CD4-positive, alpha-beta T cell treated with Interferon alpha-2 for 1 hour (primary cell): ENCODE results near the gene PDZD4.

ENCODE experiments used
- DNase-seq, 2 donors: peaks; one replicate each; pipeline ENCODE4 v3.0.0-alpha.2; 2020 to 2022

PDZD4 gene

GRCh38 chrX:153806999-153807575 is 23.3 kb downstream of the PDZD4 start:
- DNase-seq = no peak

DNA sequence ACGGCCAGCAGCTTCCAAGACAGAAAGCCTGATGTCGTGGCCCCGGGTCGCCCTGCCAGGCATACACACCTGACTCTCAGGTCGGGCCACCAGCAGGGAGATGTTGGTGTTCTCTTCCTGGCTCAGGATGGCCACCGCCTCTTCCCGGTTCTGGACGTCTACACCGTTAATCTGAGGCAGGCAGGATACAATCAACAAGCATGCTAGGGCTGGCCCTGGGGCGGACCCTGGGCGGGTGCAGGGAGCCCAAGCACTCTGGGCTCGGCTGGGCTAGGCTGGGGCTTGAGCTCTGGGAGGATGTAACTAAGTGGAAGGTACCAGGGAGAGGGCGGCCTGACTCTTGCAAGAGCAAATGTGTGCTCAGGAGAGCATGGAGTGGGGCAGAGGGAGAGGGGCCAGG is 24.9 kb downstream of the PDZD4 start:
- DNase-seq = no peak

- DNase-seq = no peak
Observed at GRCh38 chrX:153804621-153805020, 25.7 kb downstream of the PDZD4 start.

DNA sequence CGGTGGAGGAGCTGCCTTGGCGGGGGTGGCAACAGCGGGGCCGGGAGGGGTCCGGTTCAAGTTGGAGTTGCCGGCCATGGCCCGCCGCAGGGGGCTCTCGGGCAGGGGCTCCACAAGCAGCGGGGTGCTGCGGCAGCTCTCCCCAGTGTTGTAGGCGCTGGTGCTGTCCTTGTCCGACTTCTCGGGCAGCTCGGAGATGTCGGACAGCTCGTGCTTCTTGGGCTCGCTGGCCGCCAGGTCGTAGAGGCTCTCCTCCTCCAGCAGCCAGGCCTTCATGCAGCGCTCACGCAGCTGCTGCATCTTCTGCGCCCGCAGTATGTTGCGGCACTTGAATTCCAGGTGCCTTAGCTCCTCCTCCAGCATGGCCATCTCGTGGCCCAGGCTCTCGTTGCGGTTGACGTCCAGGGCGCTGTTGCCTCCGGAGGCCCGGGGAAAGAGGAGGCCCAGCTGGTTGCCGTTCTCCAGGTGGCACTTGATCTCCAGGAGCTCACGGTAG is 26.2 kb downstream of the PDZD4 start:
- no peak for DNase-seq

- DNase-seq = no peak
Observed at GRCh38 chrX:153803211-153804099, 26.9 kb downstream of the PDZD4 start.

- no peak for DNase-seq
Observed at GRCh38 chrX:153802513-153803045, 27.8 kb downstream of the PDZD4 start.

GRCh38 chrX:153801669-153802068 is 28.7 kb downstream of the PDZD4 start:
- no peak for DNase-seq

DNA sequence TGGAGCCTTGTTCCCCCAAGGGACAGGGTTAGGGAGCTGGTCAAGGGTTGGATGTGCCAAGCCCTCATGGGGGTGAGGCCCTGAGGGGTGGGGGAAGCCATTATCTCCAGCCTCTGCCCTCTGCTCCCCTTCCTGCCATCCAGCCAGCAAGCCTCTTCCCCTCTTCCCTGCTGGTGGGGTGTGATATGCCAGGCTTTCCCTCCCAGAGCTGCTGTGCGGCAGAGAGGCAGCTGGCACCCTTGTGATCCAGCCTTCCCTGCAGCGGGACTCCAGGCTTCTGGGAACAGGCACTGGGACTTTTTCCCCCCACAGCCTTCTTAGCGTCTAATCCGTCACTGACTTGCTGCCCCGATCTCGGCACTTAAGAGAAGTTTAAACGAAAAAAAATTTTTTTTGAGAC is 29.6 kb downstream of the PDZD4 start:
- DNase-seq = no peak

DNA sequence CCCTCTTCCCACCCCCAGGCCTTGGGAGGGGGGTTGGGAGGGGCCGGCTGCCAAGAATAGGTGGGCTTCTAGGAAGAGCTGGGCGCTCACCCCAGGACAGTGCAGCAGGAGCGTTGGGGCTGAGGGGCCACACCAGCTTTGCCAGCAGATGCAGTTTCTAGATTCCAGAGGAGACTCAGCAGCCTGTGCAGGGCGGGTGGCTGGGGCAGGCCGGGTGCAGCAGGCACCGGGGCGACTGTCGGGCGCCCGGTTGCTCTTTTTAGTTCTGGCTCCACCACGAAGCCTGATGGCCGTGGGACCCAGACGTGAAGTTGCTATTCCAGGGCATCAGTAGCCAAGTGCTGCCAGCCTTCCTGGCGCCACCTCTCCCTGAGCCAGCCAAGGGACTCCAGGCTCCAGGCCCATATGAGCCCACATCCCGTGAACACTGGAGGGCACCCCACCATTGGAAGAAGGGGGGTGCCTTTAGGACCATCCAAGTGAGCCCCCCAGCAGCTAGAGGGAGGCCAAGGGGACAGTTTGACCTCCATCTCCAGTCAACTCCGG is 30.1 kb downstream of the PDZD4 start:
- no peak for DNase-seq

DNA sequence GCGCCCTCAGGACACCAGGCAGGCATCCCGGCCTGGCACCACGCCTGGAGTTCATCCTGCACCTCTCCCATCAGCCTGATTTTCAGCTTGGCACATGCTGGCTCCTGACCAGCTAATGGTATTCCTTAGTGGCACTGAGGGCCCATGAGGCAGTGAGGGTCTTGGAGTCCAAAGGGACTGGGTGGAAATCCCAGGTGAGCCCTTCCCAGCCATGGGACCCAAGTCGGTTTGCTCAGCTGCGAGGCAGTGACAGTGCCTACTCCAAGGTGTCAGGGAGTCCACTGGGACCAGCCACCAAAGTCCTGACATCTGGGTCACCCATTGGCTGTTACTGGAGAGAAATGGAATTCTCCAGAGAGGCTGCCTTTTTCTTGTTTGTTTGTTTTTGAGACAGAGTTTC is 31.0 kb downstream of the PDZD4 start:
- no peak for DNase-seq

DNA sequence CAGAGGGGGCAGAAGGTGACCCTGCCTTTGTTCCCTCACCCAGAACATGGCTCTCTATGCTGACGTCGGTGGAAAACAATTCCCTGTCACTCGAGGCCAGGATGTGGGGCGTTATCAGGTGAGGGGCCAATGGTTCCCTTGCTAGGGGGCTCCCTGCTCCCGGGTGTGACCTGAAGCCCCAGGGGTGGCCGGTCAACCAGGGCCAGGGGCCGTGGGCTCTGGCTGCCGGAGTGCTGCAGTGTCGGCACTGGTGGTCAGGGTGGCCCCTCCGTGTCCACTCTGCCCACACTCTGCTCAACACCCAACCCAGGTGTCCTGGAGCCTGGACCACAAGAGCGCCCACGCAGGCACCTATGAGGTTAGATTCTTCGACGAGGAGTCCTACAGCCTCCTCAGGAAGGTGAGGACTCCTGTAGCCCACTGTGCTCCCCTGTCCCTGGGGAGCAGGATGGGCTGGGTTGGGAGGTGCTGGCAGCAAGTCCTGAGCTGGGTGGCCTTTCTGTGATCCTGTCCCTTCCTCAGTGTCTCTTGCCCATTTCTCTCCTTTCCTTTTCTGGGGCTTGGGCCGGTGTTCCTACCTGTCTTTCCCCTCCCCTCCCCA is 32.8 kb downstream of the PDZD4 start:
- no peak for DNase-seq

DNA sequence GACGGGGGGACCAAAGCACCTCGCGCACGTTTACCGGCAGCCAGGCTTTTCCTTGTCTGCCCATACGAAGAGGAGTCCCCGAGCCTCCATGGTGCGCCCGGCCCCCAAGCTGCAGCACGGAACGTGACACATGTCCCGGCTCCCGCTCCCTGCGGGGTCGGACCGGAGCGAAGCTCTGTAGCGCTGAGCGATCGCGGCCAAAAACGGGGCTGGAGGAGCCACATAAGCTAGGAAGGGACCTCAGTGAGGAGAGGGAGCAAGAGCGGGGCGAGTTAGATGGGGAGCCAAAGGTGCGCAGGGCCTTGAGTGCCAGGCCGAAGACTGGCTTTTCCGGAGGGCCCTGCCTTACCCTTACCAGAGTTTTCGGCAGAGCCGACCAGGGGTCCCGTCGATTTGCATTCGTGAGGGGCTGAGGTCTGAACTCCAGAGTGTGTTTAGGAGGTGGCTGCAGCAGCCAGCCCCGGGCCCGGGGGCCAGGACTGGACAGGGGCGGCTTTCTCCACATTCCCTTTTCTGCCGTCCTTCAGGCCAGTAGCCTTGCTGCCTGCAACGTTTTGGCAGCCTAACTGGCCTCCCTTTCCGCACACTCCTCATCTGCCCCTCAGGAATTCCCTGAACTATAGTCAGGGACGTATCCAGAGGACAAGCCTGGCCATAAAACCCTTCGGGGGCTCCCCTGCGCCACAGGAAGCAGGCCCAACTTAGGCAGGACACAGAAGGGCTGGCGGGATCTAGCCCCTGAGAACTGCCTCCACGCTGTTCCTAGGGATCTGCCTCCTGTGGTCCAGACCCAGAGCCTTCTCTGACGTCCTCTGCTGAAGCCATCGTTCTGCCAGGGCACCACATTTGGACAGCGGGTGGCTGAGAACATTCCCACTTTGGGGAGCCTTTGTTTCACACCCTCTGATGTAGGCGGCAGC is 35.2 kb downstream of the PDZD4 start:
- DNase-seq = no peak

- DNase-seq = peak; percentile 95 to 96
Observed at GRCh38 chrX:153794018-153794896, 36.1 kb downstream of the PDZD4 start, which contains the start of the genes IDH3G and SSR4. IDH3G (minus strand) TSS chrX:153794375; CDS start chrX:153794326, 49 bp downstream. SSR4 (plus strand) TSS chrX:153794668; CDS start chrX:153794688, 20 bp downstream.

- DNase-seq = no peak
Observed at GRCh38 chrX:153793291-153793690, 37.1 kb downstream of the PDZD4 start.

DNA sequence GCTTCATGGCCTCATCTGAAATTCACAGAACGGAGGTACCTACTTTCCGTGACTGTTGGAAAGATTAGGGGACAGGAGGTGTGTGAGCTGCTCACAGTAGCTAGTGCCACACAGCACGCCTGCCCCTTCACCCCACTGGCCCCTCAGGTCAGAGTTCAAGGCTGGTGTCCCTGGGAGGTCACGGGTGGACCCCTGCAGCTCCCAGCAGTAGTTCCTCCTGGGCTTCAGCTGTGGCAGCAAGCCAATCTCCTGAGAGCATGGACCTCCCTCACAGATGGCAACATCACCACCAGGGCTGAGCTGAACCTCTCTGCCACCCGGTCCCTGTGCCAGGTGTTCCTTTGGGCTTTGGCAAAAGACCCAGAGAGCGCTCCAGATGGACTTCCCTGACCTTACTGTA is 38.0 kb downstream of the PDZD4 start:
- no peak for DNase-seq

DNA sequence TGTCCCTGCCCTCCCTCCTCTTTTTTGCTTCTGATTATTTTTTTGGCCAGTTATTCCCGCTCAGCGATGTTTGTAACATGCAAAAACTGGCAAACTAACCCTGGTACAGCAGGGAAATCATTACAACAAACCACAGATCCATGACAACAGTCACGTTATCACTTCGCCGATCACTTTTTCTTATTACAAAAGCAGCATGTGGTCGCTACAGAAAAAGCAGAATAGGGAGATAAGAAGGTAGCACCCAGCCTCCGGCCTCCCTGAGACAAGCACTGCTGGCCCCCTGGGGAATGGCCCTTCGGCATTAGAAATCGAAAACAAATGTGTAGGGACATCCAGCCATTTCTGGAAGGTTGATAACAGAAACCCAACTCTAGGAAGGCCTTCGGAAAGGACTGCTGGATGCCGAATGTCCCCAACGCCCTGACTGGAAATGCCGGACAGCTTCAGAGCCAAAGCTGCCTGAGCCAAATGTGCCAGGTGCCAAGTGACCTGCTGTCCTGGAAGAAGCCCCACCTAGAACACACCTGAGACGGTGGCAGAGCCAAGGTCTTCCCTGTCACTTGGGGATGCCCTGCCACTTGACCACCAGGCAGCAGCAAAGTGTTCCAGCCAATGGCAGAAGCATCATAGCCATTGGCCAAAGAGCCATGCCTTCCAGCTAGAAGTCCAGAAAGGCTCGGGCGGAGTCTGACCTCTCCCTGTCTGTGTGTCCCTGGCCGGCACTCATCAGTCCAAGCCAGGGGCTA is 39.1 kb downstream of the PDZD4 start:
- no peak for DNase-seq

DNA sequence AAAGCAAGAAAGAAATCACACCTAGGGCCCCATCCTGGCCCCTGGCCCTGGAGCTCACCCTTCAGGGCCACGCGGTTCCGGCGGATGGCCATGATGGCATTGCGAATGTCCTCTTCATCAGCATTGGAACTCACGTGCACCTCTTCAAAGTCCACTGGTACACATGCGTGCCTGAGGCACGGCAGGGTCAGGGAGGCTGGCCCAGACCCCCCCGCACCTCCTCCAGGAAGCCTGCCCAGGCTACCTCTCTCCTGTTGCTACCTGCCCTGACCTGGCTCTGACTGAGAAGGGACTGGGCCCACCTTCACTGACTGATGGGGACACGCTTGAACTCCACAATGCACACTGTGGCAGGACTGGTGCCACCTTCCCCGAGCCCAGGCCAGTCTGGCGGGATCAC is 40.7 kb downstream of the PDZD4 start:
- no peak for DNase-seq

GRCh38 chrX:153786669-153787068 is 43.7 kb downstream of the PDZD4 start:
- no peak for DNase-seq

GRCh38 chrX:153784325-153784967 is 45.9 kb downstream of the PDZD4 start:
- DNase-seq = no peak
